Measurements from ENCODE around the gene NUDT16L1. TPM values are rescaled to one million over a fixed set of nuclear protein-coding genes. Genes with fewer than 3 reads are reported as not detected.
A peak's percentile ranks its signal among the peaks of the same experiment; 100 is the strongest.

NUDT16L1 gene
- total and polyA plus RNA-seq, 2 of the 13 experiments (the other 11 are each of a cell fraction or from before 2014, with no cell fraction given) = 28.0 to 40.5 TPM

DNA sequence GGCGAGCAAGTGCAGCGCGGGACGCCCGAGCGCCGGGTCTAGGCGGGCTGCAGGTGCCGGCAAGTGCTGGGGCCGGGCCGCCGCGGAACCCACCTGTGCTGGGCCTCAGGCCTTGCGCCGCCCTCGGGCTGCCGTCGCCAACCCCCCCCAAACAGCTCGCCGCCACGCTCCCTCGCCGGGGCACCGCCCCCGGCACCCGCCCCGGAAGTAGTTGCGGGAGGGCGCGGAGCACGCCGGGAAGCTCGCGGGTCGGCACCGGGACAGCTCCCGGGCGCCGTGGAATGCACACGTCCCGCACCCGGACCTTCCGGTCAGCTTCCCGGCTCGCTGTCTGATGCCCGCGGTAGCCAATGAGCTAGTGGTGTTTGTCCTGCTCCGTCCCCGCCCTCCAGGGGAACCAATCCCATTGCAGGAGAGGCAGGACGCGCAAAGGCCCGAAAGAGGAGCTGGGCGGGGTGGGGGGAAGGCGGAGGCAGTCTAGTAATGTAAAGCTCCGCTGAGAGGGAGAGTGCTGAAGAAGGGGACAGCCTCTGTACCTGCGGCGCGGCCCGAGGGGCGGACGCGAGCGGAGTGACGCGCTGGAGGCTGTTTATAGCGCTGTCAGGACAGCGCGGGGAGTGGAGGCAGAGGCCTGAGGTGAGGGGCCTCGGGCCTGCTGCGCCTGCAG is 40.8 kb downstream of the NUDT16L1 start, which contains the start of the genes ANKS3 and DNAAF8 (continued):
- TF ChIP-seq, protein P1, sequence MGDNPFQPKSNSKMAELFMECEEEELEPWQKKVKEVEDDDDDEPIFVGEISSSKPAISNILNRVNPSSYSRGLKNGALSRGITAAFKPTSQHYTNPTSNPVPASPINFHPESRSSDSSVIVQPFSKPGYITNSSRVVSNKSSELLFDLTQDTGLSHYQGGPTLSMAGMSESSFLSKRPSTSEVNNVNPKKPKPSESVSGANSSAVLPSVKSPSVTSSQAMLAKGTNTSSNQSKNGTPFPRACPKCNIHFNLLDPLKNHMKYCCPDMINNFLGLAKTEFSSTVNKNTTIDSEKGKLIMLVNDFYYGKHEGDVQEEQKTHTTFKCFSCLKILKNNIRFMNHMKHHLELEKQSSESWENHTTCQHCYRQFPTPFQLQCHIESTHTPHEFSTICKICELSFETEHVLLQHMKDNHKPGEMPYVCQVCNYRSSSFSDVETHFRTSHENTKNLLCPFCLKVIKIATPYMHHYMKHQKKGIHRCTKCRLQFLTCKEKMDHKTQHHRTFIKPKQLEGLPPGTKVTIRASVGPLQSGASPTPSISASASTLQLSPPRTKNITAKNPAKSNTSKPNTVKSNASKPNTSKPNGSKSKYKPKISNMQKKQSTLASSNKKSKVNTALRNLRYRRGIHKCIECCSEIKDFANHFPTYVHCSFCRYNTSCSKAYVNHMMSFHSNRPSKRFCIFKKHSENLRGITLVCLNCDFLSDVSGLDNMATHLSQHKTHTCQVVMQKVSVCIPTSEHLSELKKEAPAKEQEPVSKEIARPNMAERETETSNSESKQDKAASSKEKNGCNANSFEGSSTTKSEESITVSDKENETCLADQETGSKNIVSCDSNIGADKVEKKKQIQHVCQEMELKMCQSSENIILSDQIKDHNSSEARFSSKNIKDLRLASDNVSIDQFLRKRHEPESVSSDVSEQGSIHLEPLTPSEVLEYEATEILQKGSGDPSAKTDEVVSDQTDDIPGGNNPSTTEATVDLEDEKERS (CRISPR knock-in tag; IDR thresholded peaks at IDR 0.05) = no peak
- TF ChIP-seq ZNF546 (CRISPR knock-in tag; conservative IDR thresholded peaks at IDR 0.05) = 0 out of 2 replicates have a peak, but pooled peaks have one; percentile 2
- TF ChIP-seq, protein P2, sequence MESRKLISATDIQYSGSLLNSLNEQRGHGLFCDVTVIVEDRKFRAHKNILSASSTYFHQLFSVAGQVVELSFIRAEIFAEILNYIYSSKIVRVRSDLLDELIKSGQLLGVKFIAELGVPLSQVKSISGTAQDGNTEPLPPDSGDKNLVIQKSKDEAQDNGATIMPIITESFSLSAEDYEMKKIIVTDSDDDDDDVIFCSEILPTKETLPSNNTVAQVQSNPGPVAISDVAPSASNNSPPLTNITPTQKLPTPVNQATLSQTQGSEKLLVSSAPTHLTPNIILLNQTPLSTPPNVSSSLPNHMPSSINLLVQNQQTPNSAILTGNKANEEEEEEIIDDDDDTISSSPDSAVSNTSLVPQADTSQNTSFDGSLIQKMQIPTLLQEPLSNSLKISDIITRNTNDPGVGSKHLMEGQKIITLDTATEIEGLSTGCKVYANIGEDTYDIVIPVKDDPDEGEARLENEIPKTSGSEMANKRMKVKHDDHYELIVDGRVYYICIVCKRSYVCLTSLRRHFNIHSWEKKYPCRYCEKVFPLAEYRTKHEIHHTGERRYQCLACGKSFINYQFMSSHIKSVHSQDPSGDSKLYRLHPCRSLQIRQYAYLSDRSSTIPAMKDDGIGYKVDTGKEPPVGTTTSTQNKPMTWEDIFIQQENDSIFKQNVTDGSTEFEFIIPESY (CRISPR knock-in tag; IDR thresholded peaks at IDR 0.05) = no peak
- TF ChIP-seq ATF7 (IDR thresholded peaks at IDR 0.05) = no peak
- TF ChIP-seq ATF7 (CRISPR knock-in tag; IDR thresholded peaks at IDR 0.05) = no peak
- TF ChIP-seq ZNF589 (CRISPR knock-in tag; conservative IDR thresholded peaks at IDR 0.05) = peak; percentile 17; the same call in 1 of the 2 replicates
- TF ChIP-seq ELF4 (CRISPR knock-in tag; IDR thresholded peaks at IDR 0.05; ENCODE audit: borderline replicate concordance) = no peak
- TF ChIP-seq CCDC6 (CRISPR knock-in tag; IDR thresholded peaks at IDR 0.05) = peak; percentile 66; the same call in 1 of the 2 replicates
- TF ChIP-seq ZFP90 (CRISPR knock-in tag; IDR thresholded peaks at IDR 0.05; ENCODE audit: borderline replicate concordance) = peak; percentile 82; the same call in 1 of the 2 replicates
- peak; percentile 66 for TF ChIP-seq HIVEP1 (CRISPR knock-in tag; IDR thresholded peaks at IDR 0.05)
- TF ChIP-seq, protein P3, sequence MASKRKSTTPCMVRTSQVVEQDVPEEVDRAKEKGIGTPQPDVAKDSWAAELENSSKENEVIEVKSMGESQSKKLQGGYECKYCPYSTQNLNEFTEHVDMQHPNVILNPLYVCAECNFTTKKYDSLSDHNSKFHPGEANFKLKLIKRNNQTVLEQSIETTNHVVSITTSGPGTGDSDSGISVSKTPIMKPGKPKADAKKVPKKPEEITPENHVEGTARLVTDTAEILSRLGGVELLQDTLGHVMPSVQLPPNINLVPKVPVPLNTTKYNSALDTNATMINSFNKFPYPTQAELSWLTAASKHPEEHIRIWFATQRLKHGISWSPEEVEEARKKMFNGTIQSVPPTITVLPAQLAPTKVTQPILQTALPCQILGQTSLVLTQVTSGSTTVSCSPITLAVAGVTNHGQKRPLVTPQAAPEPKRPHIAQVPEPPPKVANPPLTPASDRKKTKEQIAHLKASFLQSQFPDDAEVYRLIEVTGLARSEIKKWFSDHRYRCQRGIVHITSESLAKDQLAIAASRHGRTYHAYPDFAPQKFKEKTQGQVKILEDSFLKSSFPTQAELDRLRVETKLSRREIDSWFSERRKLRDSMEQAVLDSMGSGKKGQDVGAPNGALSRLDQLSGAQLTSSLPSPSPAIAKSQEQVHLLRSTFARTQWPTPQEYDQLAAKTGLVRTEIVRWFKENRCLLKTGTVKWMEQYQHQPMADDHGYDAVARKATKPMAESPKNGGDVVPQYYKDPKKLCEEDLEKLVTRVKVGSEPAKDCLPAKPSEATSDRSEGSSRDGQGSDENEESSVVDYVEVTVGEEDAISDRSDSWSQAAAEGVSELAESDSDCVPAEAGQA (IDR thresholded peaks at IDR 0.05; ENCODE audit: low read depth) = no peak
- TF ChIP-seq, protein P3 (CRISPR knock-in tag; IDR thresholded peaks at IDR 0.05; ENCODE audit: borderline replicate concordance) = no peak
- no peak; the same call in 1 of the 2 replicates for TF ChIP-seq GTF3A (CRISPR knock-in tag; conservative IDR thresholded peaks at IDR 0.05)

Data from HepG2 (cell line).